ENCODE measurements around the gene XRCC5.
"Not testable (repeated sequence)": the region's sequence is repeated elsewhere in the genome, so short reads cannot be mapped to it uniquely, and the experiment has no call there.

XRCC5 gene

GRCh38 chr2:216194561-216194960, 85.4 kb downstream of the XRCC5 start:
- DNase-seq (ENCODE audit: low read depth in 2 of 2), result no peak

GRCh38 chr2:216195565-216196029, 86.4 kb downstream of the XRCC5 start:
- no peak for DNase-seq (ENCODE audit: low read depth in 2 of 2)

- no peak for DNase-seq (ENCODE audit: low read depth in 2 of 2)
Observed at GRCh38 chr2:216201692-216202306, 92.7 kb downstream of the XRCC5 start.

GRCh38 chr2:216202626-216203250, 93.6 kb downstream of the XRCC5 start:
- DNase-seq (ENCODE audit: low read depth in 2 of 2), result no peak

- DNase-seq (ENCODE audit: low read depth in 2 of 2), result no peak
Observed at GRCh38 chr2:216205486-216205885, 96.3 kb downstream of the XRCC5 start.

GRCh38 chr2:216206041-216206703, 97.0 kb downstream of the XRCC5 start:
- DNase-seq (ENCODE audit: low read depth in 2 of 2), result no peak

GRCh38 chr2:216206821-216207220, 97.7 kb downstream of the XRCC5 start:
- DNase-seq (ENCODE audit: low read depth in 2 of 2), result no peak

GRCh38 chr2:216208661-216209060, 99.5 kb downstream of the XRCC5 start:
- not testable (repeated sequence) for DNase-seq (ENCODE audit: low read depth in 2 of 2)

- no peak for DNase-seq (ENCODE audit: low read depth in 2 of 2)
Observed at GRCh38 chr2:216210701-216211540, 101.8 kb downstream of the XRCC5 start.

GRCh38 chr2:216211614-216212145, 102.5 kb downstream of the XRCC5 start:
- DNase-seq (ENCODE audit: low read depth in 2 of 2), result no peak

- DNase-seq (ENCODE audit: low read depth in 2 of 2), result no peak
Observed at GRCh38 chr2:216214768-216215167, 105.6 kb downstream of the XRCC5 start.

GRCh38 chr2:216215658-216216390, 106.7 kb downstream of the XRCC5 start:
- DNase-seq (ENCODE audit: low read depth in 2 of 2), result no peak

- no peak for DNase-seq (ENCODE audit: low read depth in 2 of 2)
Observed at GRCh38 chr2:216216951-216217903, 108.1 kb downstream of the XRCC5 start.

GRCh38 chr2:216217904-216218260, 108.7 kb downstream of the XRCC5 start:
- DNase-seq (ENCODE audit: low read depth in 2 of 2), result no peak

- no peak for DNase-seq (ENCODE audit: low read depth in 2 of 2)
Observed at GRCh38 chr2:216219861-216220260, 110.7 kb downstream of the XRCC5 start.

GRCh38 chr2:216220976-216221375, 111.8 kb downstream of the XRCC5 start:
- no peak for DNase-seq (ENCODE audit: low read depth in 2 of 2)

- no peak for DNase-seq (ENCODE audit: low read depth in 2 of 2)
Observed at GRCh38 chr2:216221811-216222210, 112.7 kb downstream of the XRCC5 start.

- DNase-seq (ENCODE audit: low read depth in 2 of 2), result no peak
Observed at GRCh38 chr2:216222650-216223352, 113.7 kb downstream of the XRCC5 start.

GRCh38 chr2:216224388-216224787, 115.2 kb downstream of the XRCC5 start:
- DNase-seq (ENCODE audit: low read depth in 2 of 2), result no peak
